Effector memory CD8-positive, alpha-beta T cell (primary cell): Measurements from ENCODE around the gene SERPINF2.
A peak's percentile ranks its signal among the peaks of the same experiment; 100 is the strongest.
"Not testable (repeated sequence)": the region's sequence is repeated elsewhere in the genome, so short reads cannot be mapped to it uniquely, and the experiment has no call there.

Source experiments
- ATAC-seq: fragments of 150-1000 bp; cut with Tn5 transposase; replicated peaks from 2 replicates; pipeline ENCODE4 v1.10.0; 2021; ENCODE audit warnings: mild to moderate bottlenecking, moderate library complexity
- DNase-seq, 3 experiments: peaks; one replicate each; pipeline ENCODE4 v3.0.0; 2021
- H3K27ac Mint-ChIP-seq, 2 donors: one replicate each; pipeline ENCODE4 v1.8.0; 2022; ENCODE audit warnings: mild to moderate bottlenecking in 2 of 2, mixed read lengths in 2 of 2, moderate library complexity in 2 of 2
- H3K27me3 Mint-ChIP-seq, 2 donors: one replicate each; pipeline ENCODE4 v1.8.0; 2022; ENCODE audit warnings: mixed read lengths in 2 of 2
- H3K36me3 Mint-ChIP-seq: one replicate; pipeline ENCODE4 v1.8.0; 2022; ENCODE audit warnings: mild to moderate bottlenecking, moderate library complexity, mixed read lengths; ENCODE audit not compliant: insufficient read depth
- H3K4me1 Mint-ChIP-seq, 2 donors: one replicate each; pipeline ENCODE4 v1.8.0; 2022; ENCODE audit warnings: low read depth in 2 of 2, mixed read lengths in 2 of 2
- H3K4me3 Mint-ChIP-seq, 2 donors: one replicate each; pipeline ENCODE4 v1.8.0; 2022; ENCODE audit warnings: mild to moderate bottlenecking in 2 of 2, mixed read lengths in 2 of 2, moderate library complexity in 2 of 2
- H3K9me3 Mint-ChIP-seq, 2 donors: one replicate each; pipeline ENCODE4 v1.8.0; 2022; ENCODE audit warnings: mixed read lengths in 2 of 2

The SERPINF2 gene

GRCh38 chr17:1752425-1753262 is 10.0 kb downstream of the SERPINF2 start:
- Mint-ChIP-seq H3K9me3 (no peaks in the 10 kb centered on the region), H3K27me3 (peaks cover 0 to 8% of the 10 kb centered on the region in 2 donors), H3K4me3 (no peak overlapping the region), H3K36me3 (no peaks in the 10 kb centered on the region), H3K27ac (no peak overlapping the region), H3K4me1 (peaks cover 0 to 3% of the 10 kb centered on the region in 2 donors)
- ATAC-seq (no peak), DNase-seq (no peak)

GRCh38 chr17:1753767-1754429 is 11.2 kb downstream of the SERPINF2 start:
- H3K9me3 Mint-ChIP-seq: no peaks in the 10 kb centered on the region
- H3K4me3 Mint-ChIP-seq: no peak overlapping the region
- DNase-seq (no peak), ATAC-seq (no peak)
- no peaks in the 10 kb centered on the region for H3K36me3 Mint-ChIP-seq
- H3K27ac Mint-ChIP-seq: peak overlapping the region in 1 of 2 donors; percentile 26
- H3K27me3 Mint-ChIP-seq: peaks cover 0 to 8% of the 10 kb centered on the region in 2 donors
- H3K4me1 Mint-ChIP-seq: peaks cover 0 to 7% of the 10 kb centered on the region in 2 donors

- H3K4me3 Mint-ChIP-seq: no peak overlapping the region
- no peaks in the 10 kb centered on the region for H3K9me3 Mint-ChIP-seq
- no peak for DNase-seq
- ATAC-seq: no peak
- no peaks in the 10 kb centered on the region for H3K36me3 Mint-ChIP-seq
- H3K27me3 Mint-ChIP-seq: peaks cover 0 to 8% of the 10 kb centered on the region in 2 donors
- peaks cover 0 to 7% of the 10 kb centered on the region in 2 donors for H3K4me1 Mint-ChIP-seq
- peak overlapping the region in 1 of 2 donors; percentile 26 for H3K27ac Mint-ChIP-seq
These were observed 11.9 kb downstream of the SERPINF2 start for GRCh38 chr17:1754430-1755112.

- Mint-ChIP-seq H3K27ac (peak overlapping the region in 1 of 2 donors; percentile 77), H3K36me3 (no peaks in the 10 kb centered on the region)
These were observed 12.7 kb downstream of the SERPINF2 start for GRCh38 chr17:1755252-1755826.

GRCh38 chr17:1755827-1756262 is 13.2 kb downstream of the SERPINF2 start:
- H3K27me3 Mint-ChIP-seq: peaks cover 0 to 8% of the 10 kb centered on the region in 2 donors
- H3K4me3 Mint-ChIP-seq: no peak overlapping the region
- ATAC-seq (no peak), DNase-seq (no peak)
- no peaks in the 10 kb centered on the region for H3K9me3 Mint-ChIP-seq
- no peaks in the 10 kb centered on the region for H3K36me3 Mint-ChIP-seq
- peak overlapping the region in 1 of 2 donors; percentile 77 for H3K27ac Mint-ChIP-seq
- H3K4me1 Mint-ChIP-seq: peaks cover 0 to 6% of the 10 kb centered on the region in 2 donors

More at GRCh38 chr17:1755252-1755826, 12.7 kb downstream of the SERPINF2 start:
- Mint-ChIP-seq H3K4me1 (peaks cover 0 to 7% of the 10 kb centered on the region in 2 donors), H3K4me3 (no peak overlapping the region), H3K27me3 (peaks cover 0 to 8% of the 10 kb centered on the region in 2 donors), H3K9me3 (no peaks in the 10 kb centered on the region)
- DNase-seq (no peak), ATAC-seq (no peak)

GRCh38 chr17:1758807-1759206 is 16.1 kb downstream of the SERPINF2 start:
- DNase-seq (no peak), ATAC-seq (no peak)
- Mint-ChIP-seq H3K9me3 (no peaks in the 10 kb centered on the region), H3K4me3 (no peak overlapping the region), H3K36me3 (no peaks in the 10 kb centered on the region), H3K27ac (peak overlapping the region in 1 of 2 donors; percentile 76), H3K4me1 (peaks cover 5 to 11% of the 10 kb centered on the region in 2 donors), H3K27me3 (peaks cover 0 to 8% of the 10 kb centered on the region in 2 donors)

GRCh38 chr17:1759529-1759928 is 16.9 kb downstream of the SERPINF2 start:
- no peak for ATAC-seq

GRCh38 chr17:1762233-1762900 is 19.7 kb downstream of the SERPINF2 start:
- Mint-ChIP-seq H3K4me3 (peak overlapping the region in 1 of 2 donors; percentile 29), H3K27me3 (no peaks in the 10 kb centered on the region), H3K9me3 (no peaks in the 10 kb centered on the region), H3K4me1 (peaks cover 14 to 19% of the 10 kb centered on the region in 2 donors), H3K27ac (peak overlapping the region in 1 of 2 donors; percentile 88), H3K36me3 (peaks cover 2% of the 10 kb centered on the region)
- ATAC-seq (no peak), DNase-seq (no peak)

More at GRCh38 chr17:1759529-1759928, 16.9 kb downstream of the SERPINF2 start:
- Mint-ChIP-seq H3K4me3 (no peak overlapping the region), H3K27ac (no peak overlapping the region), H3K4me1 (peaks cover 12 to 18% of the 10 kb centered on the region in 2 donors), H3K9me3 (no peaks in the 10 kb centered on the region), H3K36me3 (no peaks in the 10 kb centered on the region), H3K27me3 (peaks cover 0 to 8% of the 10 kb centered on the region in 2 donors)
- DNase-seq: no peak

- H3K36me3 Mint-ChIP-seq: peaks cover 2% of the 10 kb centered on the region
- peak overlapping the region; percentile 93 for H3K27ac Mint-ChIP-seq
- no peaks in the 10 kb centered on the region for H3K9me3 Mint-ChIP-seq
- DNase-seq (no peak), ATAC-seq (no peak)
- no peaks in the 10 kb centered on the region for H3K27me3 Mint-ChIP-seq
- peaks cover 14 to 19% of the 10 kb centered on the region in 2 donors for H3K4me1 Mint-ChIP-seq
- peak overlapping the region; percentile 60 to 72 for H3K4me3 Mint-ChIP-seq
These were observed 20.5 kb downstream of the SERPINF2 start for GRCh38 chr17:1762901-1763898.

- DNase-seq (peak; percentile 34 to 52 (median 42)), ATAC-seq (peak; percentile 97)
- peak overlapping the region; percentile 93 for H3K27ac Mint-ChIP-seq
- peaks cover 2% of the 10 kb centered on the region for H3K36me3 Mint-ChIP-seq
- peak overlapping the region; percentile 60 to 72 for H3K4me3 Mint-ChIP-seq
- no peaks in the 10 kb centered on the region for H3K9me3 Mint-ChIP-seq
- no peaks in the 10 kb centered on the region for H3K27me3 Mint-ChIP-seq
- peaks cover 15 to 16% of the 10 kb centered on the region in 2 donors for H3K4me1 Mint-ChIP-seq
These were observed 21.6 kb downstream of the SERPINF2 start for GRCh38 chr17:1764284-1764683.

GRCh38 chr17:1764705-1765104 is 22.0 kb downstream of the SERPINF2 start:
- H3K36me3 Mint-ChIP-seq, ATAC-seq, DNase-seq, H3K9me3 Mint-ChIP-seq, H3K27me3 Mint-ChIP-seq: not testable (repeated sequence)
- peaks cover 19% of the 10 kb centered on the region in 2 donors for H3K4me1 Mint-ChIP-seq
- H3K4me3 Mint-ChIP-seq: peak overlapping the region; percentile 60 to 72
- peak overlapping the region; percentile 93 for H3K27ac Mint-ChIP-seq
